ENCODE results near the gene ZBTB20.
A peak's percentile ranks its signal among the peaks of the same experiment; 100 is the strongest.

The ZBTB20 gene

GRCh38 chr3:114392831-114393230 lies 754.3 kb downstream of the ZBTB20 start:
- no peak for DNase-seq

GRCh38 chr3:114389156-114389555 lies 757.9 kb downstream of the ZBTB20 start:
- no peak for DNase-seq

DNA sequence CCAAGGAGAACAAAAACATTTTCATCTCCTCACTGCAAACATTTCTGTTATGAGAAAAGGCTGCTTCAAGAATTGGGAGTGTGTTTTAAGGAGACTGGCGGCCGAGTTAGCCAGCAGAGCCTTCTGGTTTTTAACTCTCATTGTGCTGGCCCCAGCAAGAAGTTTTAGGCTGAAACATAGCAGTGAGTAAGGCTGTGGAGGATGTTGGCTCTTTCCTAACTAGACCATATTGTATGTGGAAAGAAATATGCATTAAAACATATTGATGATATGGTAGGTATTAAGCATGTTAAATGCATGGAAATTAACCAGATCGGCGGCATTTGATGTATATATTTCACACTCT lies 762.6 kb downstream of the ZBTB20 start:
- DNase-seq, result no peak

DNA sequence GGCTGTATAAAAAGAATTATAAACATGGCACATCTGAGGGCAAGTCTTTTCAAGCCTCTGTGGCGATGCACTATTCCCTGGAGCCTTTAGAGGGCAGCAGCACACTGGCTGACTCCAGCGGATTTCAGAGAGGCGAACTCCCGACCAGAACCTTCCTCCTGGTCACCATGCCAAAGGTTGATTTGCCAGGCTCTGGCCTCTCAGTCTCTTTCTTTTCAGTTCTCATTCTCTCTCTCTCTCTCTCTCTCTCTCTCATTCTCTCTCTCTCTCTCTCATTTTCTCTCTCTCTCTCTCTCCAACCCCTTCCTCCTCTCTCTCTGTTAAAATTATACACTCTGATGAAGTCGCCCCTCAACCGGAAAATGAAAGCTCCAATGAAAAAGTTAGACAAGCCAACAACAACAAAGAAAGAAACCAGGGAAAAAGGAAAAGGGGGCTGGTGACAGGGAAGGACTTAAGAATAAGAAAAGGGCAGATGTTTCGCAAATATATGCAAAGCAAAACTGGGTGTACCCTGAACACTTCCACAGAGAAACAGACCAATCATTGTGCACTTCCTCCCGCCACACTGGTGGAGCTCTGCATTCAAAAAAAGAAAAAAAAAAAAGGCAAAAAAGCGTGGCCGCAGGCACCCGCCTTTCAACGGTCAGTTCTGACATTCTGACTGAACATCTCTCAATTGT lies 763.1 kb downstream of the ZBTB20 start:
- DNase-seq, result peak; percentile 64

GRCh38 chr3:114380233-114380651 lies 766.8 kb downstream of the ZBTB20 start:
- no peak for DNase-seq

DNA sequence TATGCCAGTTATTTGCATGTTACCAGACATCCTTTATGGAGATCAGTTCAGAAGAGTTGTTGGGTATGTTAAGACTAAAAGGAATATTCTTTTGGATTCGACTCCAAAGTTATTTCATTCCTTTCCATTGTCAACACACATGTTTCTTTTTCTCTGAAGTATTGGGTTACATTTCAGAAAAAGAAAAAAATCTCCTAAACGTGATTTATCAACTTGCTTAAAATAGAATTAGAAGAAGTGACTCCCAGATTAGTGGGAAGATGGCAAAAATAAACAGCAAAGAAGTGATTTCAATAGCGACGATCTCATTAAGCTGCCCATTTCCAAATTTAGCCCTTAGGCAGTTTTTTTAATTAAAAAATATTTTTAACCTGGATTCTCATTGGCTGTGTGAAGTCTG lies 767.8 kb downstream of the ZBTB20 start:
- DNase-seq, result no peak

GRCh38 chr3:114378760-114379159 lies 768.3 kb downstream of the ZBTB20 start:
- DNase-seq, result no peak

- DNase-seq, result no peak
Observed at GRCh38 chr3:114377426-114377825, 769.7 kb downstream of the ZBTB20 start.

DNA sequence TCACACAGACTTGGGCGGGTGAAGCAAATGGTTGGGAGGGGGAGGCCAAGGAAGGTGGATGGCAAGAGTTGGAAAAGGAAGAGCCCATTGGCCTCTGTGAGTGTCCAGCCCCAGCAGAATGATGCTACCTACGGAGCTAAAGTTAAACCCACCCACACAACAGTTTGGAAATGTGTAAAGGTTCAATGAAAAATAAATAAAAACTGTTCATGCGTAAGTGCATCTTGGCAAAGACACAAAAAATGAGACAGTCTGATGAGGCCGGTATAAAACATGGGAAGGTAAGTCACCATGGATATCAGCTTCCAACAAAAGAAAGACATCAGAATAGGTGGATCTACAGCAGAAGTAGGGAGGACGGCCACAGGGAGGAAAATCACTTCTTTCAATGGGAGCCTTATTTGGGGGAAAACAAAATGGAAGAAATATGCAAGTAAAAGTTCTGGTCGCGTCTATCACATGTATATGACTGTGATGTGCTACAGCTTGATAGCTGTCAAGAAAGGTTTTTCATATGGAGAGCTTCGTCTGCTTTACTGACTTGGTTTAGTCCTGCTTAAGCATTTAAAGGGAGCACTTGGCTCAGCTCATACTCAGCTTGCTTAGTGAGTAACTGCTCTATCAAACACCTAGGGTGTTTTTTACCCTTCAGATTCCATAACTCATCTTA lies 770.4 kb downstream of the ZBTB20 start:
- no peak for DNase-seq

DNA sequence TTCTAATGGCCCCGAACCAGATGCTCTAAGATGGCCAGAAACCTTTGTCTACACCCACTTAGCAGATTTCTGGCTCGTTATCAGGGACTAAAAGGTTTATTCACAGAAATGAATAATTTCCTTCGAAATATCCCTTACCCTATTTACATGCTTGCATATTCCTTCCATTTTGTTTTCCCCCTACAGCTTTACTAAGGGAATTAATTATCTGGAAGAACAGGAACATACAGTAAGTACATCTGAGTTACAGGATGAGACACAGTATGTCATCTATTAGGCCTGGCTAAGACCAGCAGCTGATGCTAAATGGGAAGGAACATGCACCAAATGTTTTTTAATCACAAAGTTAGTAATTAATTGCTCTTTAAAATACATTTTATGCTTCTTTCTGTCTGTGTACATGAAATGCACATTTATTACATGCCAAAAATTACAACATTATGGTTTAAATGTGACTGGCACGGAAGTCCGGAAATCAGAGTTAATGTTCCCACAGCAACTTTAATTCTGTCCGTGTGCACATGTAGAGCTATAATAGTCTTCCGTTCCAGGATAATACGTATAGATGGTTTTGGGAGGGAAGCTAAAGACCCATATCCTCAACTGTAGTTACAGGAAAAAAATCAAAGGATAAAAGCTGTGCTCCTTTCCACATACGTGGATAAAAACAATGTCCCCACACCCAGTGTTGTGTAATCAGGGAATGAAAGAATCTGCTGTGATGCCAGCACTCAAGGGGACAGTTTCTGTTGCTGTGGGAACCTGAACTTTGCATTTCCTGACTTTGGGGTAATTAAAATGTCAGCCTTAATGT lies 771.3 kb downstream of the ZBTB20 start:
- no peak for DNase-seq

DNA sequence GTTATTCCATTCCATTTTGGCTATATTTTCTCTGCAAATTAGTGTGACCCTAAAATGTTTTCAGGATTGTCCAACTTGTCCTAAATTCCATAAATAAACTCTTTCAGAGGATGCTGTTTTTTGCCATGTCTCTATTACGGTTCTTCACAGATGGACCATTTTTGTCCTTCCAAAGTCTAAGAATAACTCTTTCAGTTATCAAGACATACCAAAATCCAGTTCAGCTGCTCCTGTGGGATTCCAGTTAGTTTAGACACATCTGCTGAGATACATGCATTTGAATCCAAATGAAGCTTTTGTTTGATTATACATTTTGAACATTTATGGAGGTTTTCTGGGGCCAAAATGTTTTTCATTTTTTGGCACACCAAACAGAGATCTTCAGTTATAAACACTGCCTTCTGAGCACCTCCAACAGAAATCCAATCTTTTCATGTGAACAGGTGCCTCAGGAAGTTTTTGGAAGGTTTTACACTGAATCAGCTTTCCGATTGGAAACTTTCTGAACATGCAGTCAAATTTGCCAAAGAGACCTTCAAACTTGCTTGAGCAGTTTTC lies 772.6 kb downstream of the ZBTB20 start:
- DNase-seq, result no peak

DNA sequence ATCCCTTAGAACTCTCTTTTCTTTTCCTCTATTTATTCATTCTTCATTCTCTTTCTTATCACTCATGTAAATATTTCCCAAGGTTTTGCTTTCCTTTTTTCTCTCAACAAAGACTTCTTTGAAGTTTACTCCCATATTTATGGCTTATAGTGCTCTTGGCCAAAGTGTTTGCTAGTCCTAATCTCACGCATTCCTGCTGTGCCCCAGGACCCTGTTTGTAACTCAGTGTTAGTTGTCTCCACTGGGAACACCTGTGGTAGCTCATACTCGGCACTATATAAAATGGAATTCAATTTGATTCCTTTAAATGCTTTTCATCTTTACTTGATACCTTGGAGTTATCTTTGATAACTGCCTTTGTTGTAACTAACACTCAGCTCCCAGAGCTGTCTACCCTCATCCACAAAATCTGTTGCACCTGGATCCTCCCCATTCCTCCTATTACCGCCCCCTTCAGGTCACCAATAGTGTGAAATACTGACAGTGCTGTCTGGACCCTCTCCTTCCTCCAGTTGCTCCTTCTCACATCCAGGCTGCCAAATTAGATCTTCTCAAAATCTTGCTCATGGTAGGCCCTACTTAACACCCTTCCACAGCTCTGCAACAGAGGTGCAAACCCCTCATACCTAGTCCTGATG lies 776.4 kb downstream of the ZBTB20 start:
- DNase-seq, result no peak

DNA sequence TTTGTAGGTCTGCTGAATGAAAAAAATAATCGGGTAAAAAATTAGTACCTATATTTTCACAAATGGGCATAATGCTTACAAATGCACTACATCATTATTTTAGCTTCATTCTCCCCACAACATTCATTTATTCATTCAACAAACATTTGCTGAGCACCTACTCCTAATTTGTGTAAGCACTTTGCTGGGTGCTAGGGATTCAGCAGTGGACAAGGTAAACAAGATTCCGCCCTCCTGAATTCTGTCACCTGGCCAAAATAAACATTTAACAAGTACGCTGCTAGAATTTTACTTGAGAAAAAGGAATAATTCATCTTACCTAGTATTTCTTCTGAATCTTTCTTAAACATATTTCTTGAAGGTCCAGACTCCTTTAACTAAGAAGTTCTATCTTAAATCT lies 781.2 kb downstream of the ZBTB20 start:
- DNase-seq, result no peak

DNA sequence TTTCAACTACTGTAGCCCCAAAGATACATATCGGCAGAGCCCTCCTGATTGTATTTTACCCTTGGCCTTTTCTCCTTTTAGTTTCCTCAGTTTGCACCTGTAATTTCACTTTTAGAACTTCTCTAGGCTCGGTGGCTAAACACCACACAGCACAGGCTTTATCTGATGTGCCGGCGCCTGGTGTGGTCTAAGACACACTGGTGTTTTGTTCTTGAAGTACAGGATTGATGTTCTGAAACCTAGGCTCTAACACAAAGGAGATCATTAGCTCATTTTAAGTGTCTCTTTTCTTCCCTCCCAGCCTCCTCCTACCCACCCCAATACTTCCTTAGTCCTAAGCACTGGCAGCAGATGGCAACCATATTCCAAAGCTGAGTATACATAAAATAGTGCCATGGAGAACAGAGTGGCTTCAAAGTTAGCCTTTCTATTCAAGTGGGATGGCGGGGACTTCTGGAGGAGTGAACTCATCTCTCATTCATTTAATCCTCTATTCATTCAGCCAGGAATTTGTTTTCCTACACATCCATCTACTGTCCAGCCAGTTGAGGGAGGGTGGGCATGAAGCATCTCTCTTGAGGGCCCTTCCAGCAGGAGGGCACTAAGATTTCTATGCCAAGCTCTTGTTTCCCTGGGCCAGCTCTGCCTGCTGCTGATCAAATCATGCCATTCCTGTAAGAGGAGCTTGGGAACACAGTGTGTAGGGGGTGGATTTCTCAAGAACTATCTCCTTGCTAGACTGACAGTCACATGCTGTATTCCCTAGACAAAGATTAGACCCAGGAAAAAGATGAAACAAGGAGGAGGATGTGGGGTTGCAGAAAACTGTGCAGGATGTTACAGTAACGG lies 782.1 kb downstream of the ZBTB20 start:
- no peak for DNase-seq

- DNase-seq, result no peak
Observed at GRCh38 chr3:114363554-114364202, 783.4 kb downstream of the ZBTB20 start.

DNA sequence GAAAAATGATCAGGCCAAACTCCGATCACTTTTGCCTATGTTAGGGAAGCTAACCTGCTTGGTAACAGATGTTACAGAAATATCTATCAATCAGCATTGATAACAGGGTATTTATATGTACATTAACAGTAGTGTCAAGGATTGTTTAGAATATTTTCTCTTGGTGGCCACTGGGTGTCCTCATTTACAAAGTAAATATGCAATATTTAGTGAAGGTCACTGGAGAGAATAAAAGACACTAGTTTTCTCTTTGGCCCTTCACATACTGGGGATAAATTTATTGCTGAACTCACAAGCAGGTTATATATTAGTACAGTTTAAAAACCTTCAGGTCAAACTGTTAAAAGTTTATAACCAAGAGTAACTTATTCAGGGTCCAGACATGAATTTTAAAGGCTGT lies 784.3 kb downstream of the ZBTB20 start:
- peak; percentile 3 for DNase-seq

- no peak for DNase-seq
Observed at GRCh38 chr3:114361391-114361790, 785.7 kb downstream of the ZBTB20 start.

DNA sequence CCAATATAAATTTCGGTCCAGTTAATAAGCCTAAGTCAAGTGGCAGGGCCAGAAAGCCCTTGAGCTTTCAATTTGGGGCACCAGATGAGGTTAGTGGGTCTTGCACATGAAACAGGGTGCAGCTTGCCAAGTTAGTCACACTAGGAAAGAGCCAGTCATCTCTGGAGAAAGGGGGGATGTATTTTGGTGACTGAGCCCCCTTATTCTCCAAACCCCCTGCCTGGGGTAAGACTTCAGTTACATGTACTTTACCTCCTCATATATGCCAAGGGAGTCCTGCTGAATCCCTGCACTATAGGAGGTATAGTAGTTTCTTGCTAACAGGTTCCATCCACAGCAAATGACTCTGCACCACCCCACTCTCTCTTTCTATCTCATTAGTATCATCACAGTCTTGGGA lies 790.6 kb downstream of the ZBTB20 start:
- no peak for DNase-seq

- DNase-seq, result no peak
Observed at GRCh38 chr3:114356066-114356465, 791.0 kb downstream of the ZBTB20 start.

- DNase-seq, result no peak
Observed at GRCh38 chr3:114355653-114356052, 791.4 kb downstream of the ZBTB20 start.

DNA sequence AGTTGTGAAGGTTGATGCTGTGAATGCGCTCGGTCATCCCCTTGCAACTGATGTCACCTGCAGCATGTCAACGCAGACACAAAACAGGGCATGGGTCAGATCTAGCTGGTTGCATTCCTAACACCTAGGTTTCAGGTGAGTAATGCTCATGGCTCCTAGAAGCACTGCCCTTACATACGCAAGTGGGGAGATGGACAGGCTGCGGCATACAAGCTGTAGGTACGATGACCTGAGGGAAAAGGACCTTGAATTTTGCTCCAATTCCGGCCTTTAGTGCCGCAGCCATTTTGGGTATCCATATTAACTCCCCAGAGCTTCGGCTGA lies 795.3 kb downstream of the ZBTB20 start:
- DNase-seq, result no peak
